H1 (cell line): ENCODE measurements around the gene TMEM238. TPM values are rescaled to one million over a fixed set of nuclear protein-coding genes. Genes with fewer than 3 reads are reported as not detected.

Experiments used
- BACH1 ChIP-seq: IDR thresholded peaks from 2 replicates; pipeline ENCODE4 v1.6.1; 2012; ENCODE audit warnings: low read length, improper control_type of control experiment
- CEBPB ChIP-seq: IDR thresholded peaks from 2 replicates; pipeline ENCODE4 v1.6.1; 2012; ENCODE audit warnings: low read depth, low read length
- CHD7 ChIP-seq: fragments of 300-600 bp; sonication (generic); IDR thresholded peaks from 2 replicates; pipeline ENCODE4 v1.7.1; 2012; ENCODE audit warnings: low read length, moderate library complexity, mild to moderate bottlenecking, inconsistent platforms; ENCODE audit not compliant: insufficient replicate concordance
- CREB1 ChIP-seq: IDR thresholded peaks from 2 replicates; pipeline ENCODE4 v1.6.1; 2012; ENCODE audit warnings: inconsistent platforms
- JUN ChIP-seq: IDR thresholded peaks from 2 replicates; pipeline ENCODE4 v1.6.1; 2011; ENCODE audit warnings: low read depth, mild to moderate bottlenecking, improper control_type of control experiment, low read length
- NRF1 ChIP-seq: IDR thresholded peaks from 2 replicates; pipeline ENCODE4 v1.6.1; 2011; ENCODE audit warnings: mild to moderate bottlenecking, low read depth, low read length, improper control_type of control experiment
- SIRT6 ChIP-seq: IDR thresholded peaks from one replicate; pipeline ENCODE4 v1.7.1; 2012; ENCODE audit warnings: low read length, inconsistent platforms
- SP4 ChIP-seq: IDR thresholded peaks from 2 replicates; pipeline ENCODE4 v1.6.1; 2012; ENCODE audit warnings: low read length, inconsistent platforms
- SUZ12 ChIP-seq: fragments of 200-600 bp; sonication (generic); IDR thresholded peaks from 2 replicates; pipeline ENCODE4 v1.6.1; 2012; ENCODE audit warnings: mild to moderate bottlenecking, inconsistent platforms, low read length, moderate library complexity, mixed read lengths
- TAF1 ChIP-seq: IDR thresholded peaks from 2 replicates; pipeline ENCODE4 v1.6.1; 2011; ENCODE audit warnings: mild to moderate bottlenecking, low read depth, low read length
- TAF7 ChIP-seq: optimal IDR thresholded peaks from 2 replicates; pipeline ENCODE3; 2011; ENCODE audit warnings: low read depth, mild to moderate bottlenecking, inconsistent platforms, low read length, moderate library complexity, borderline replicate concordance
- YY1 ChIP-seq: IDR thresholded peaks from 2 replicates; pipeline ENCODE4 v1.6.1; 2011; ENCODE audit warnings: low read depth, mild to moderate bottlenecking, low read length
- polyA plus RNA-seq, 7 experiments: library from polyadenylated mRNA; depleted of rRNA in 3 of 7; stranded (reverse) in 5 of 7; unstranded in 2 of 7; fragments of >200 nt in 5 of 7; fragments of 200-250 nt in 2 of 7; gene quantifications; 1 replicate in 5 of 7; 2 replicates in 1 of 7; 4 replicates in 1 of 7; pipeline versions ENCODE4 v1.2.1 to v1.2.3, GENCODE V29; 2011 to 2013; ENCODE audit warnings: missing spikeins in 2 of 7, mixed read lengths in 2 of 7
- total RNA-seq: library from RNA; stranded (reverse); fragmentation: NEBNext Ultra II Directional; extraction: Animal tissue kit (Norgen Biotek cat#: 25700); gene quantifications from 2 replicates; pipeline ENCODE4 v1.2.1, GENCODE V29; 2021

Gene TMEM238
- total and polyA plus RNA-seq, 2 of the 8 experiments (the other 6 are each of a cell fraction or from before 2014, with no cell fraction given) = 0.53 to 3.8 TPM

GRCh38 chr19:55383279-55384130 lies 587 bp downstream of the TMEM238 start (continued):
- TF ChIP-seq CHD7 = no peak
- no peak for TF ChIP-seq SP4
- TF ChIP-seq NRF1 = no peak
- no peak for TF ChIP-seq SUZ12
- no peak for TF ChIP-seq JUN
- no peak for TF ChIP-seq TAF7
- TF ChIP-seq SIRT6 = no peak
- 0 out of 2 replicates have a peak, but pooled peaks have one; percentile 5 for TF ChIP-seq TAF1
- peak; percentile 21; the same call in 1 of the 2 replicates for TF ChIP-seq CREB1
- TF ChIP-seq YY1 = no peak
- TF ChIP-seq BACH1 = no peak; the same call in 1 of the 2 replicates
- TF ChIP-seq CEBPB = no peak
